Kidney capillary endothelial cell (primary cell): Measurements from ENCODE around the gene UBE2S.
"Not testable (repeated sequence)": the region's sequence is repeated elsewhere in the genome, so short reads cannot be mapped to it uniquely, and the experiment has no call there.

Source experiments
- DNase-seq: peaks from one replicate; pipeline ENCODE4 v3.0.0-alpha.2; 2018; ENCODE audit warnings: low spot score

The UBE2S gene

DNA sequence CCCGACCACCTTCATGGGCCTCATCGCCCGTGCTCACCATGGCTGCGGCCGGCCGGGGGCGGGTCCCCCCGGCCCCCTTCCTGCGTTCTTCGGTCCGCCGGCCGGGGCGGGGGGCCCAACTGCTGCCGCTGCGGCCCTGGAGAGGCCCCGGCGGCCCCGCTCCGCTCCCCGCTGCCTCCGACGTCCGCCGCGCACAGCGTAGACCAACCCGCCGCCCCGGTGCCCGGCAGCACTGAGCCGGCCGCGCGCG lies at the start of gene UBE2S:
UBE2S (minus strand) TSS at position 239 of the 250 bp plus-strand sequence; CDS start at position 40, 199 bp downstream.
- not testable (repeated sequence) for DNase-seq

DNA sequence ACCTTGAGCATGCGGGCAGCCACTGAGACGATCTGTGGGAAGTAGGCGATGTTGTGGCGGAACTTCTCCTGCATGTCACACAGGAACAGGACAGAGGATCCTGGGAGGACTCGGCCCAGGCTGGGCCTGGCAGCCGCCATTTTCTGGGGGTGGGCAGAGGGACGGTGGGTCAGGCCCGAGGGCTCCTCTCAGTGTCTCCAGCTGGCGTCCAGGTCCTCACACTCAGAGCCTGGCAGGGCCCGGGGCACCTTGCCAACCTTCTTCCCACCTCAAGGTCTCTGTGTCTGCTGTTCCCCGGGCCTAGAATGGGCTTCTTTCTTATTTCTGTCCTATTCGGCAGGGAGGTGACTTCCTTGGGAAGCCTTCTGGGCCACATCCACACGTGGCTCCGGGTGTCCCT lies 48.8 kb upstream of the UBE2S start:
- no peak for DNase-seq

DNA sequence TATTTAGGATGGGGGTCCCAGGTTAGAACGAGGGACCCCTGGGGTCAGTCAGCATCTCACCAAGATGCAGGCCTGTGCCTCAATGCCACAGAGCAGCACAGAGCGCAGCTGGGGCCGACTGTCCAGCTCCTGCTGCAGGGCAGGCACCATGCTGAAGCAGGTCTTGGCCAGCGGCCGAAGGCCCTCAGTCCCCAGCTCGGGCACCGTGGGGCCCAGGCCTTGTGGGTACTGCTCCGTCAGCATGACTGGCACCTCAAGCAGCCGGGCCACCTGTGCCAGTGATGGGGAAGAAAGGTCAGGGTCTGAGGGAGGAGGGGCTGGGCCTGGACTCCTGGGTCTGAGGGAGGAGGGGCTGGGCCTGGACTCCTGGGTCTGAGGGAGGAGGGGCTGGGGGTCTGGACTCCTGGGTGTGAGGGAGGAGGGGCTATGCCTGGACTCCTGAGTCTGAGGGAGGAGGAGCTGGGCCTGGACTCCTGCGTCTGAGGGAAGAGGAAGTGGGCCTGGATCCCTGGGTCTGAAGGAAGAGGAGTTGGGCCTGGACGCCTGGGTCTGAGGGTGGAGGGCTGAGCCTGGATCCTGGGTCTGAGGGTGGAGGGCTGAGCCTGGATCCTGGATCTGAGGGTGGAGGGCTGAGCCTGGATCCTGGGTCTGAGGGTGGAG lies 48.1 kb upstream of the UBE2S start:
- no peak for DNase-seq

DNA sequence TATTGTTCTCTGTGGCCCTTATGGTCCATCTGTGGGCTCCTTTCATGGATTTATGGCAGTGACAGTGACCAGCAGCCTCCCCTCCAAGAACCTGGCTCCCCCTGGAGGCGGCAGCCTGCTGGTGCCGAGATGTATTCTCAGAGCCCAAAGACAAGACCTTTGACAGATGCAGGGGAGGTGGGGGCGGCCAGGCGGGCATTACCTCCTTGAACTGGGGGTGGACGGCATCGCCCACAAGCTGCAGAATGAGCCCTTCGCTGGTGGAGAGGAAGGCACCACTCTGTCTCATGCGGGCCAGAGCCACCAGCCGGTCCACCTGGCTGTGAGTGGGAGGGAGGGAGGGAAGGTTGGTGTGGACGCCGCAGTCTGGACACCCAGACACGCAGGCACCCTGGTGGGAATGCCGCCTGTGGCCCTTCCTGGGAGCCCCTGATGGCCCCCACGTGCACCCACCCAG lies 47.2 kb upstream of the UBE2S start:
- DNase-seq = peak; percentile 59

DNA sequence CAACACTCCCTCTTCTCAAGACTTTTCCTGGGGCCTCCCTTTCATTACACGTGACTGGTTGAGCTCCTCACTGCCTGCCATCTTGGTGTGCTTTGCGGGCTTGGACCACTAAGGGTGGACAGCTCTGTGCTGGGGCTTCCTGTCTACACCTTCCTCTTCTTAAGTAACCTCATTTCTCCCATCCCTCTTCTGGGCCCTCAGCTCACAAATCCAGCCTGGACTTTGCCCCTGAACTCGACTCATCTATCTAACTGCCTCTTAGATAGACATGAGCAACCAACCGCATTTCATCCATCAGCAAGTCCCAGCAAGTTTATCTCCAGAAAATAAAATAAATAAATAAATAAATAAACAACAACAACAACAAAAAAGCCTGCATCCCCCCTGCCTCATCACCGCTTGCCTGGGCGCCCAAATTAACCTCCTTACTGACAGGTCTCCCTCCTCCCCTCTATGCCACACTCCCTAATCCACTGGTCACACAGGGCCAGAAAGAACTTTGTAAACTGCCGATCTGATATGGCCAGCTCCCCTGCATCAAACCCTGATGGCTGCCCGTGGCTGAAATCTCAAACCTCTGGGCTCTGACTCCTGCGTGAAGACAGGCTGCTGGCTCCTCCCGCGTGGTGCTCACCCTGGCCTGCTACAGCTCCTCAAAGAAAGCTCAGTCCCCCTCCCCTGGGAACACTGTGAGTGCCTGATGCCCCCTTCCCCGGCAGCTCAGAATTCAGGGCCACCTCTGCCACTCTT lies 46.1 kb upstream of the UBE2S start:
- no peak for DNase-seq

DNA sequence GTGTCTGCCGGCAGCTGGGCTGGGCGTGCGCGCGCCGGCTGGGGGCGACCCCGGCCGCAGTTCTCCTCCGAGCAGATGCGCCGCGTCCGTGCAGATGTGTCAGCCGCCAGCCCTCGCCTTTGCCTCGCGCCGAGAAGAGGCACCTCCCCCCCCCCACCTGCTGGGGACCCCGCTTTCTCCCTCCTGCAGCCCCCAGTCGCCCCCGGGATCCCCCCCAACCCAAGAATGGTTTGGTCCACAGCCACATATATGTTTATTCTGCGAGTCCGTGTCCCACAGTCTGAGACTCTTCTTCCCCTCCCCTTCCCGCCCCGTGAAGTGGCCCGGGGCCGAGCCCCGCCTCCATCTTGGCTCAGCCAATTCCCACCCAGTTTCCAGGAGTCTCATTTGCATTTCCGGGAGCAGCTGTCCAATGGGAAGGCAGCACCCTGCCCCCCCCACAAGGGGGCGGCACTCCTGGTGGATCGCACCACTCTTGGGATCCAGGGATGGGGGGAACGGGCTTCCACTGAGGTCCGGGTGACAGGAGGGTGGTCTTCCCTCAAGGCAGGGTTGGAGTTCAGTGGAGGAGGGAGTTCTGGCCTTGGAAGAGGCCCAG lies 45.3 kb upstream of the UBE2S start:
- DNase-seq = peak; percentile 50

DNA sequence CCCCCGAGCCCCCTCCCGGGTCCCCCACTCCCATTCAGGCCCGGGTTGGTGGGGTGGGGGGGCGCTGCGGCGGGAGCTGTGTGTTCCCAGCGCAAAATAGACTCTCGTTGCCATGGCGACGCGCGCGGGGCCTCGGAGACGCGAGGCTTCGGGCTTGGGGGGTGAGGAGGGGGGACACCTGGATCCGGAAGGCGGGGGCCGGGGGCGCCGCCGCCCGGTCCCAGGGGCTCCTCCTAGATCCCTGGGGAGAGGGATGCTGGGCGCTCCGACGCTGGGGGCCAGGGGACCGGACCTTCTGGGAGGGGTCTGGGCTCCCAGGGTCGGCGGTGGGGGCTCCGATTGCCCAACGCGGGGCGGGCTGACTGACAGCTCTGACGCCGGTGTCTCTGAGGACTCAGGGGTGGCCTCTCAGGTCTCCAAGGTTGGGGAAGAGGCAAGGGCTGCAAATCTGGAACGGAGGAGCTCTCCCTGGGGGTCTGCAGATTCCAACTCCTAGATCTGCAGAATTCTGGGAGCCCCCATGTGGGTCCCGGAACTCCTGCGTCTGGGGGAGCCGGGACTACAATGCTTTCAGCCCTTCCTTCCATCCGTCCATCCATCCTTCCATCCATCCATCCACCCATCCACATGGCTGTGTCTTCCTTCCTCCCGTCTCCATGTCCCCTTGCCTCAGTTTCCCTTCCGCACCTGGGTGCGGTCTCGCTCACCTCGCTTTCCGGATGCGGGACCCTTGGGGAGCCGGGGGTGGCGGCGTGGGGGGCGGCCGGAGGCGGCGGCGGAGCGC lies 44.6 kb upstream of the UBE2S start:
- no peak for DNase-seq

DNA sequence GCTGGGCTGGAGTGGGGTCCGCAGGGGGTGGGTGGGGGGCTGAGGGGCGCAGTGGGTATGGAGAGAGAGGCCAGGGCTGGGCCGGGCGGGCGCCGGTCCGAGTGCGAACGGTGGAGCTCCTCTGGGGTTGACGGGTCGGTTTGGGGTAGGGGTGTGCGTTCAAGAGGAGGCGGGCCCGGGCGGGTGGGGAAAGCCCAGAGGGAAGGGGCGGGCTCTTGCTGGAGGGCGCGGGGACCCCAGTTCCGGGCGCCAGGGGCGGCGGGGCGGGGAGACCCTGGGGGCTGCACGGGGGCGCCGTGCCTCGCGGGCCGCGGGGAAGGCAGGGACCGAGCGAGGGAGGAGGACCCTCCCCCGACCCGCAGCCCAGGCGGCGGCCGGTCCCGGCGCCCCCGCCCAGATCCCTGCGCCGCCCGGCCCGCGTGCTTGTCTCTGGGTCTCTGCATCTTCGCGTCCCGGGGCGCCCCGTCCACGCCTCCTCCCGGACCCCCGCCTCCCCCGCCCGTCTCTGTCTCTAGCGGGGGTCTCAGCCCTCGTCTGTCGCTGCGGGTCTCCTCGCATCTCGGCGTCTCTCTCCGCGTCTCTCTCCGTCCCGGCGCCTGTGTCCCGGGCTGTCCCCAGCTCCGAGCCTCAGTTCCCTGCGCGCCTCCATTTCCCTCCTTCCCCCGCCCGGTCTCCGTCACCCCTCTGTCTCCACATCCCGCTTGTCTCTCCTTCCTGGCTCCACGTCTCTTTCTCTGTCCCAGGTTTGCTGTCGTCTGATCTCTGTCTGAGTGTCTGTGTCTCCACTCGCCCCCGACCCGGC lies 43.8 kb upstream of the UBE2S start:
- DNase-seq = no peak

DNA sequence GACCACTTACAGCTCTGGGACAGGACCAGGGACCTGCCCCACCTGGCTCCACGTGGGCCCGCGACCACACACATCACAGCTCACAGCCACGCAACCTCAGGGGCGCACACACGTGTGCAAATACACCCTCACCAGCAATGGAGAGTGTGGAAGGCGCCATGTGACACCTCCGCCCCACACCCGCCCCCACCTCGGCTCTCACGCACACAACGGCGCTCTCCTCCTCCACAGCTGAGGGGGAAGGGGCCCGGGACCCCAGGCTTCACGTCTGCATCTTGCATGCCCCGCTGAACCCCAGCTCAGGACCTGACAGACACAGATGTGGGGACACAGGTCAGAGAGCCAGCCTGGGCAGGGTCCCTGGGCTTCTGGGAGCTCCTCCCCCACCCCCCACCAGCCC lies 41.9 kb upstream of the UBE2S start:
- DNase-seq = no peak

DNA sequence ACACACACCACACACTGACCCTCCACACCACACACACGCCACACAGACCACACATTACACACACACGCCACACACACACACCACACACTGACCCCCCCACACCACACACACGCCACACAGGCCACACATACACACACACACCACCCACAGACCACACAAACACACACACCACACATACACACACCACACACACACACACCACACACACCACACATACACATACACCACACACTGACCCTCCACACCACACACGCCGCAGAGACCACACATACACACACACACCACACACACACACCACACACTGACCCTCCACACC lies 40.5 kb upstream of the UBE2S start:
- not testable (repeated sequence) for DNase-seq

DNA sequence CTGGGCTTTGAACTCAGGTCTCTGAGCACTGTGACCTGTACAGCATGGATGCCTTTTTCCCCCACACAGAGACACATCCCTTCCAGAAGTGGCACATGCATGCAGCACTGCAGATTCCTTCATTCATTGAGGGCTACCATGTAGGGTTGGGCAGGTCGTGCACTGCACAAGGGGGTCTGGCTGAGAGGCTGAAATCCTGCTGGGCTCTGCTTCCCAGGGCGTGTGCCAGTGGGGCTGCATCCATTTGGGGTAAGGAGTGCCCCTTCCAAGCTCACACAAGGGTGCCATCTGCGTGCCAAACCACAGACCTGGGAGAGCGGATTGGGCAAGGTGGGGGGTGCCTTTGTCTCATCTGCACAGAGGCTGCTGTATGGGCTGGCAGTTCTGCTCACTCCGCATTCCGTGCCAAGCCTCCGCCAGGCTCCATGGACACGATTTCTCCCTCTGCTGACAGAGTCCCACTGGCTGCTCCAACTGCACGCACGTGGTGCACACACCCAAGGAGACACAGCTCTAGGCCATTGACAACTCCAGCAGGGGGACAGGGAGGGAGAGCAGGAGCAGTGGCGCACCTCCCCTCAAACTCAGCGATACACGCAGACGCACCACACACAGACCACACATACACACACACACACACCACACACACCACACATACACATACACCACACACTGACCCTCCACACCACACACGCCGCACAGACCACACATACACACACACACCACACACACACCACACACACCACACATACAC lies 40.0 kb upstream of the UBE2S start:
- no peak for DNase-seq

DNA sequence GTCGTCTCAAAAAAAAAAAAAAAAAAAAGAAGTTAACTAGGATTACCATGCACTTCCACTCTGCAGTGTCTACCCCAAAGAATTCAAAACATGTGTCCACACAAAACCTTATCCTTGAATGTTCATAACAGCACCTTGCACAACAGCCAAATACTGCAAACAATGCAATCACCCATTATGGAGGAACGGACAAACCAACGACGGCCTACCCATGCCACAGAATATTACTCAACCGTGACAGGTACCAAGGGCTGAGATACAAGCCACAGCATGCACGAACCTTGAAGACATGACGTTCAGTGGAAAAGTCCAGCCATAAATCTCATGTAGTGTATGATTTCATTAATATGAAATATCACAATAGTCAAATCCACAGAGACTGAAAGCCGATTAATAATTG lies 38.5 kb upstream of the UBE2S start:
- no peak for DNase-seq

DNA sequence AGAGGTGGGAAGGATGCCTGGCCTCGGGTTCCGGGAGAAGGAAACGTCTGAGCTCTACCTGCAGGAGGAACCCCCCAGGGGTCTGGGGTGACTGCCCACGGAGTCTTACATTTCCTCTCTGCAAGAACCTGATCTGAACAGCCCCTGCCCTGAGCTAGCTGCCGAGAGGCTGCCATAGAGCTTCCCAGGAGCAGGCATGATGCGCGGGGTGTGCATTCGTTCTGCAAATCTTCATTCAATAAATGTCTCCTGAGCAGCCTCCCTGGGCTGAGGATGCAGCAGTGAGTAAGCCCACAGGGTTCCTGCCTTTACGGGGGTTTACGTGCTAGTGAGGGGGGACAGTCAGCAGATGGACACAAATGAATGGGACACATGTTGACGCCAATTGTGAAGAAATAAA lies 37.1 kb upstream of the UBE2S start:
- DNase-seq = no peak

DNA sequence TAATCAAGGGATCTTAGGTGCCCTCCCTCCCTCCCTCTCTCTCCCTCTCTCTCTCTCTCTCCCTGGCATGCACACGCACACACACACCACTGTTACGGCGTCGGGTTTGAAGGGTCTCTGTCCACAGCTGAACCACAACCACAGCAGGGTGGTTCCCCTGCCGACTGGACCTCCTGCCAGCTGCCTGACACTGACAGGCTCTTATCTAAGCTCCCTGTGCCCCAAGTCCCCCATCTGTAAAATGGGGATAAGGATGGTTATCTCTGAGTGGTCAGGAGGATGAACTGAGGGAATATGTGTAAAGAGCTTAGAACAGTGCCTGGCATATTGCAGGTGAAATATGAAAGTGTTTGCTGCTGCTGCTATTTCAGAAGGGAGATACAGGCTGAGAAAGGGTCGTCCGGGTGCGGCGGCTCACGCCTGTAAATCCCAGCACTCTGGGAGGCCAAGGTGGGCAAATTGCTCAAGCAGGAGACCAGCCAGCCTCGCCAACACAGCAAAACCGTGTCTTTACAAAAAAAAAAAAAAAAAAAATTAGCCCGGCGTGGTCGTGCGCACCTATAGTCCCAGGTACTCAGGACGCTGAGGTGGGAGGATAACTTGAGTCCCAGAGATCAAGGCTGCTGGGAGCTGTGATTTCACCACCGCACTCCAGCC lies 36.4 kb upstream of the UBE2S start:
- DNase-seq = no peak

DNA sequence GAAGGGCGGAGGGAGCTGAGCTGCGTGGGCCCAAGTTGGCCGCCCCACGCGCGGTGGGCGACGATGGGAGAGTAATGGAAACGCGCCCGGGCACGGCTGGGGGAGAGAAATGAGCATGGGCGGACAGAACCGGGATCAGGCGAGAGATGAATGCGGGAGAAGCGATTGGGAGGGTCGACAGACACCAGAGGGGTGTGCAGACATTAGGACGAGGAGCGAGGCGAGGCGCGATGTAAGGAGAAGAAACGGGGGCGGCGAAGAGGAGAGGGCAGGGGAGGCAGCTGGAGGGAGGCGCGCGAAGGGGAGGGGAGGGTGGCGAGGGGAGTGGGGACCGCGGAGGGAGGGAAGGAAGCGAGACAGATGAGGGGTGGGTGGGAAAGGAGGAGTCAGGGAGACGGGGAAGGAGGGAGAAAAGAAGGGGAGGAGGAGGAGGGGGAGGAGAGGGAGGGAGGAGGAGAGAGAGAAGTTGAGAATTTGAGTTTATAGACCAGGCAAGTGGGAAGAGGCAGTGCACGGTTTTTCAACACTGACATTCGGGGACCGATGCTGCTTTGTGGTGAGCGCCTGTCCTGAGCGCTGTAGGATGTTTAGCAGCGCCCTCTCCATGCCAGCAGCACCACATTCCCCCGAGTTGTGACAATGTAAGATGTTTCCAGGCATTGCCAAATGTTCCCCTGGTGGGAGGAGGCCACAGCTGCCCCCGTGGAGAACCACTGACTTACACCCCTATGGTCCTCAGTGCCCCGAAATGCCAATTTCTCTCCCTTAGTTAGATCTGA lies 35.6 kb upstream of the UBE2S start, which contains the start of gene SHISA7:
SHISA7 (minus strand) TSS at position 256 of the 779 bp plus-strand sequence. CDS start 437 bp downstream, outside the sequence.
- no peak for DNase-seq

DNA sequence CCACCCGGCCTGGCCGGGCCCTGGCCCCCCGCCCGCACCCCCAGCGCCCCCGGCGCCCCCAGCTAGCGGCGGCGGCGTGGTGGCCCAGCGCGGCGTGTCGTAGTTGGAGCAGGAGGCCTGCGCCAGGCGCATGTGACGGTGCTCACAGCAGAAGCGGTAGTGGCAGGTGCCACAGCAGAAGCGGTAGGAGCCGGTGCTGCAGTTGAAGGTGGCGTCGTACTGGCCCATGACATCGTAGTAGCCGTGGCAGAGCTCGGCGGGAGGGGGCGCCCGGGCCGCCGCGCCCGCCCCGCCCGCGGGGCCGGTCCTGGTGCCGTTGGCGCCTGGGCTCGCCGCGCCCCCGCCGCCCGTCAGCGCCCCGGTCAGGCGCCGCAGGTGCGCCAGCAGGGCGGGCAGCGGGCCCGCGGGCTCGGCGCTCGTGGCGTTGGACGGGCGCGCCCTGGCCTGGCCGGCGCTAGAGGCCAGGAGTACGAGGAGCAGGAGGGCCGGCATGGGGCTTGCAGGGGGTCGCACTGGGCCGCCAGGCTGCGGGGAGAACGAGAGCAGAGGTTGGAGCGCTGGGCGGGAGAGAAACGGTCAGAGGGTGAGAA lies 34.9 kb upstream of the UBE2S start:
- DNase-seq = no peak

DNA sequence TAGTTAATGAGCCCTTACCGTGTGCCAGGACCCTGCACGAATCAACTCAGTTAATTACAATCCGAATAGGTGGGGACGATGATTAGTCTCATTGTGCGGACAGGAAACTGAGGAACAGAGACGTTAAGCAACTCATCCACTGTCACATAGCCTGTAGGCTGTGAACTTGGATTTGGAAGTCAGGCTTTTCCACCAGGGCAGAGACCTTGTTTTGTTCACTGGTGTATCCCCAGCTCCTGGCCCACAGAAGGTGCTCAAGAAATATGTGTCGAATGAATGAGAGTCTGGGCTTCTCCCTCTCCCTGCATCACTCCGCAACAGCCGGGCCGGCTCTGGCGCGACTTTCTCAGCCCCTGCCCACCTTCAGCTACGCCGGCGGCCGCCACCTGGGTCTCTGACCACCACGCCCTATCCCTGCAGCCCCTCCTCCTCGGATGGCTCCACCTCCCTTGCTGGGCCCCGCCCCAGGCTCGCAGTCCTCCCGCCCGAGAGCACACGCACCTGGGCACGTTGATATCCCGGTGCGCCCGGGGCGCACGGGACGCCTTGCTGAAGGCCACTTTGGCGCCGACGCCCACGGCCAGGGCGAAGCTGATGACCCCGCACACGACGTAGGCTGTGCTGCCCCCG lies 34.2 kb upstream of the UBE2S start:
- no peak for DNase-seq

DNA sequence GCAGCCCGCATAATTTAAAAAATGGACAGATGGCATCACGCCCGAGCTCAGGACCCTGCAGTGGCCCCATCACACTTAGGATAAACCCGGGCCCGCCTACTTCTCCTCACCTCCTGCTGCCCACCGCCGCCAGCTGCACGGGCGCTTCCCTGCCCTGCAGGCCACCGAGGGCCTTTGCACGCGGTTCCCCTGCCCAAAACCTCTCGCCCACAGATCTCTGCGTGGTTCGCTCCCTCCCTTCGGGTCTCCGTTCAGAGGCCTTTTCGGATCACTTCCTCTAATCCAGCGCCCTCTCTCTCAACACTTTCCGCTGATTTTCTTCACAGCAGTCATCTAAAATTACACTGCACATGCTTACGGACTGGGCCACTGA lies 33.7 kb upstream of the UBE2S start:
- no peak for DNase-seq
